ENCODE data around the gene C7orf57. TPM values are rescaled to one million over a fixed set of nuclear protein-coding genes. Genes with fewer than 3 reads are reported as not detected.

C7orf57 gene
- total RNA-seq, 1 experiment from 2014 or later: 0.90 TPM

- Mint-ChIP-seq H3K27ac (no peak overlapping the region), H3K4me3 (no peak overlapping the region), H3K4me1 (no peaks in the 10 kb centered on the region), H3K9me3 (no peaks in the 10 kb centered on the region), H3K36me3 (peaks cover 67% of the 10 kb centered on the region), H3K27me3 (ENCODE audit: low read depth) (no peaks in the 10 kb centered on the region)
- ATAC-seq: no peak
- DNase-seq (ENCODE audit: low spot score): no peak
- ChIA-PET POLR2A (no interaction called here), CTCF (no interaction called here)
- TF ChIP-seq NFATC4 (CRISPR knock-in tag; IDR thresholded peaks at IDR 0.05) (no peak), SMAD4 (CRISPR knock-in tag; IDR thresholded peaks at IDR 0.05) (no peak), EMX1 (CRISPR knock-in tag; IDR thresholded peaks at IDR 0.05) (no peak), CBFB (CRISPR knock-in tag; IDR thresholded peaks at IDR 0.05; ENCODE audit: low read depth) (no peak), GABPB1 (CRISPR knock-in tag; IDR thresholded peaks at IDR 0.05) (no peak), ELF4 (CRISPR knock-in tag; IDR thresholded peaks at IDR 0.05; ENCODE audit: low read depth) (no peak), TP53 (CRISPR knock-in tag; IDR thresholded peaks at IDR 0.05) (no peak), ARID4B (CRISPR knock-in tag; IDR thresholded peaks at IDR 0.05; ENCODE audit: borderline replicate concordance) (no peak), E2F1 (CRISPR knock-in tag; IDR thresholded peaks at IDR 0.05) (no peak), ZNF512 (CRISPR knock-in tag; IDR thresholded peaks at IDR 0.05; ENCODE audit: borderline replicate concordance) (no peak)
- TF ChIP-seq, protein P1, sequence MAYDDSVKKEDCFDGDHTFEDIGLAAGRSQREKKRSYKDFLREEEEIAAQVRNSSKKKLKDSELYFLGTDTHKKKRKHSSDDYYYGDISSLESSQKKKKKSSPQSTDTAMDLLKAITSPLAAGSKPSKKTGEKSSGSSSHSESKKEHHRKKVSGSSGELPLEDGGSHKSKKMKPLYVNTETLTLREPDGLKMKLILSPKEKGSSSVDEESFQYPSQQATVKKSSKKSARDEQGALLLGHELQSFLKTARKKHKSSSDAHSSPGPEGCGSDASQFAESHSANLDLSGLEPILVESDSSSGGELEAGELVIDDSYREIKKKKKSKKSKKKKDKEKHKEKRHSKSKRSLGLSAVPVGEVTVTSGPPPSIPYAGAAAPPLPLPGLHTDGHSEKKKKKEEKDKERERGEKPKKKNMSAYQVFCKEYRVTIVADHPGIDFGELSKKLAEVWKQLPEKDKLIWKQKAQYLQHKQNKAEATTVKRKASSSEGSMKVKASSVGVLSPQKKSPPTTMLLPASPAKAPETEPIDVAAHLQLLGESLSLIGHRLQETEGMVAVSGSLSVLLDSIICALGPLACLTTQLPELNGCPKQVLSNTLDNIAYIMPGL (CRISPR knock-in tag; IDR thresholded peaks at IDR 0.05): no peak
- TF ChIP-seq, protein P2, sequence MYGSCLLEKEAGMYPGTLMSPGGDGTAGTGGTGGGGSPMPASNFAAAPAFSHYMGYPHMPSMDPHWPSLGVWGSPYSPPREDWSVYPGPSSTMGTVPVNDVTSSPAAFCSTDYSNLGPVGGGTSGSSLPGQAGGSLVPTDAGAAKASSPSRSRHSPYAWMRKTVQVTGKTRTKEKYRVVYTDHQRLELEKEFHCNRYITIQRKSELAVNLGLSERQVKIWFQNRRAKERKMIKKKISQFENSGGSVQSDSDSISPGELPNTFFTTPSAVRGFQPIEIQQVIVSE (CRISPR knock-in tag; IDR thresholded peaks at IDR 0.05; ENCODE audit: borderline replicate concordance): no peak
- TF ChIP-seq, protein P3, sequence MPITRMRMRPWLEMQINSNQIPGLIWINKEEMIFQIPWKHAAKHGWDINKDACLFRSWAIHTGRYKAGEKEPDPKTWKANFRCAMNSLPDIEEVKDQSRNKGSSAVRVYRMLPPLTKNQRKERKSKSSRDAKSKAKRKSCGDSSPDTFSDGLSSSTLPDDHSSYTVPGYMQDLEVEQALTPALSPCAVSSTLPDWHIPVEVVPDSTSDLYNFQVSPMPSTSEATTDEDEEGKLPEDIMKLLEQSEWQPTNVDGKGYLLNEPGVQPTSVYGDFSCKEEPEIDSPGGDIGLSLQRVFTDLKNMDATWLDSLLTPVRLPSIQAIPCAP (CRISPR knock-in tag; IDR thresholded peaks at IDR 0.05): no peak
- TF ChIP-seq, protein P4, sequence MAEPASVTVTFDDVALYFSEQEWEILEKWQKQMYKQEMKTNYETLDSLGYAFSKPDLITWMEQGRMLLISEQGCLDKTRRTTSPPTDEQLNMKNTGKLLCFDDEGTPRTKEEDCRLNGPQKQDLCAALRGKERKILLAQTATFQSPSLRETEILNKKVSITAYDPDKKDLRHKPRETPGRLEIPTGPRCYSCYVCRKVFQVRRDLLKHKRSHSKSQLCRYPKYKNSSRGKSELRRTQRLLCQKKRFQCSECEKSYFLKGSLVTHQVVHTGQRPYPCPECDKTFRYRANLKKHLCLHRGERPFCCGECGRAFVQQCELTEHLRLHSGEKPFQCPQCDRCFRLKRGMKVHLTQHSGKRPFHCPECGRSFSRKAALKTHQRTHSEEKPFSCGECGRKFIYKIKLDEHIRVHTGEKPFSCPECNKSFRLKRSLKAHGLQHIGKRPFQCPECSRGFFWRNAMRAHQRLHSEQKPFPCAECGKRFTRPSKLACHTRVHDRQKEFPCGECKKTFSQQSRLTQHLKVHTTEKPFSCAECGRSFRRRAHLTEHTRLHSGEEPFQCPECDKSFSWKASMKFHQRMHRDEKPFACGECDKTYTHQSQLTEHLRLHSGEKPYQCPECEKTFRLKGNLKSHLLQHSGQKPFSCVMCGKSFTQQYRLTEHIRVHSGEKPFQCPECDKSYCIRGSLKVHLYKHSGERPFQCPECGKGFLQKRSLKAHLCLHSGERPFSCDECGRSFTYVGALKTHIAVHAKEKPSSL (CRISPR knock-in tag; conservative IDR thresholded peaks at IDR 0.05): no peak
Measured at GRCh38 chr7:48097521-48098231, 62.3 kb downstream of the C7orf57 start.

Data from WTC11 (cell line).